ENCODE measurements around the gene DDIT3.
"Not testable (repeated sequence)": the region's sequence is repeated elsewhere in the genome, so short reads cannot be mapped to it uniquely, and the experiment has no call there.

The DDIT3 gene

GRCh38 chr12:57525615-57526383 is 5.5 kb upstream of the DDIT3 start:
- FAIRE-seq: no peak
- DNase-seq (ENCODE audit: low spot score): no peak

- FAIRE-seq (no peak), DNase-seq (ENCODE audit: low spot score) (no peak)
Measured at GRCh38 chr12:57524814-57525614, 4.7 kb upstream of the DDIT3 start.

- no peak for FAIRE-seq
- DNase-seq (ENCODE audit: low spot score): no peak
Measured at GRCh38 chr12:57523706-57524614, 3.6 kb upstream of the DDIT3 start.

- peak; percentile 11 for DNase-seq (ENCODE audit: low spot score)
- no peak for FAIRE-seq
Measured at GRCh38 chr12:57522887-57523705, 2.8 kb upstream of the DDIT3 start.

GRCh38 chr12:57522011-57522886 is 1.9 kb upstream of the DDIT3 start, which contains the start of gene MBD6:
Gene MBD6 (plus strand): TSS chr12:57522824. CDS start chr12:57524304, 1,480 bp downstream.
- DNase-seq (ENCODE audit: low spot score) (peak; percentile 72), FAIRE-seq (no peak)

- DNase-seq (ENCODE audit: low spot score) (no peak), FAIRE-seq (no peak)
Measured at GRCh38 chr12:57521525-57522010, 1.3 kb upstream of the DDIT3 start.

GRCh38 chr12:57519796-57520052 is 590 bp downstream of the DDIT3 start:
- DNase-seq (ENCODE audit: low spot score): peak; percentile 47
- FAIRE-seq: no peak

GRCh38 chr12:57518920-57519795 is 1.2 kb downstream of the DDIT3 start:
- no peak for DNase-seq (ENCODE audit: low spot score)
- no peak for FAIRE-seq

- DNase-seq (ENCODE audit: low spot score) (no peak), FAIRE-seq (no peak)
Measured at GRCh38 chr12:57518176-57518919, 2.0 kb downstream of the DDIT3 start.

- FAIRE-seq; DNase-seq (ENCODE audit: low spot score): not testable (repeated sequence)
Measured at GRCh38 chr12:57517718-57518117, 2.6 kb downstream of the DDIT3 start.

- peak; percentile 5 for DNase-seq (ENCODE audit: low spot score)
- FAIRE-seq: no peak
Measured at GRCh38 chr12:57517187-57517586, 3.1 kb downstream of the DDIT3 start.

- DNase-seq (ENCODE audit: low spot score): no peak
- FAIRE-seq: no peak
Measured at GRCh38 chr12:57516617-57517153, 3.6 kb downstream of the DDIT3 start.

GRCh38 chr12:57515934-57516541 is 4.3 kb downstream of the DDIT3 start:
- no peak for FAIRE-seq
- no peak for DNase-seq (ENCODE audit: low spot score)

GRCh38 chr12:57515408-57515933 is 4.8 kb downstream of the DDIT3 start:
- FAIRE-seq (no peak), DNase-seq (ENCODE audit: low spot score) (no peak)

- no peak for FAIRE-seq
- DNase-seq (ENCODE audit: low spot score): no peak
Measured at GRCh38 chr12:57514720-57515407, 5.5 kb downstream of the DDIT3 start.

- not testable (repeated sequence) for DNase-seq (ENCODE audit: low spot score); FAIRE-seq
Measured at GRCh38 chr12:57514246-57514645, 6.1 kb downstream of the DDIT3 start.
